OCI-LY3 (cell line): Measurements from ENCODE around the gene EHHADH.
A peak's percentile ranks its signal among the peaks of the same experiment; 100 is the strongest.

Source experiments
- H2AFZ ChIP-seq: fragments of 200-600, 300-600 bp; shearing (Covaris generic); 2 replicates; pipeline ENCODE4 v1.6.0; 2014; ENCODE audit warnings: antibody characterized with exemption, low read depth, low read length
- H3K27ac ChIP-seq: fragments of 200-600, 300-600 bp; sonication (generic); 2 replicates; pipeline ENCODE4 v1.5.1; 2014; ENCODE audit warnings: mild to moderate bottlenecking, low read length, moderate library complexity, mixed read lengths
- H3K27me3 ChIP-seq: fragments of 200-600, 300-600 bp; sonication (generic); 2 replicates; pipeline ENCODE4 v1.6.1; 2014; ENCODE audit warnings: low read depth, low read length, mixed read lengths
- H3K36me3 ChIP-seq: fragments of 200-600, 300-600 bp; sonication (generic); replicated peaks from 2 replicates; pipeline ENCODE3; 2014; ENCODE audit warnings: low read depth, low read length, mixed read lengths
- H3K4me1 ChIP-seq: fragments of 300-600, 200-600 bp; sonication (generic); 2 replicates; pipeline ENCODE4 v1.6.1; 2014; ENCODE audit warnings: low read length, mixed read lengths
- H3K4me2 ChIP-seq: fragments of 200-600, 300-600 bp; sonication (generic); 2 replicates; pipeline ENCODE4 v1.6.1; 2014; ENCODE audit warnings: low read length, mixed read lengths
- H3K4me3 ChIP-seq: fragments of 300-600, 200-600 bp; sonication (generic); 2 replicates; pipeline ENCODE4 v1.5.1; 2014; ENCODE audit warnings: antibody characterized with exemption, mild to moderate bottlenecking, low read length, moderate library complexity
- H3K79me2 ChIP-seq: fragments of 300-600, 200-600 bp; shearing (Covaris generic); 2 replicates; pipeline ENCODE4 v1.6.1; 2014; ENCODE audit warnings: mild to moderate bottlenecking, low read length, mixed read lengths
- H3K9ac ChIP-seq: fragments of 300-600, 200-600 bp; shearing (Covaris generic); 2 replicates; pipeline ENCODE4 v1.6.0; 2014; ENCODE audit warnings: mild to moderate bottlenecking, low read length, moderate library complexity
- H3K9me3 ChIP-seq: fragments of 200-600, 300-600 bp; shearing (Covaris generic); 2 replicates; pipeline ENCODE4 v1.6.1; 2014; ENCODE audit warnings: low read length, mixed read lengths; ENCODE audit not compliant: insufficient read depth
- H4K20me1 ChIP-seq: fragments of 200-600, 300-600 bp; sonication (generic); 2 replicates; pipeline ENCODE4 v1.6.1; 2016; ENCODE audit warnings: low read length, mixed read lengths; ENCODE audit not compliant: insufficient read depth
- CTCF ChIP-seq: fragments of 200-600, 300-600 bp; sonication (generic); IDR thresholded peaks from 2 replicates; pipeline ENCODE4 v1.5.1; 2014; ENCODE audit warnings: antibody characterized with exemption, low read length, low read depth
- EZH2phosphoT487 ChIP-seq: fragments of 200-600 bp; shearing (Covaris generic); IDR thresholded peaks from 2 replicates; pipeline ENCODE4 v1.6.1; 2018; ENCODE audit warnings: antibody characterized with exemption, mixed run types, low read depth

Gene EHHADH

GRCh38 chr3:185205865-185206264, 48.0 kb downstream of the EHHADH start:
- H3K36me3 ChIP-seq = no peaks in the 10 kb centered on the region
- H3K27me3 ChIP-seq = peaks cover 12% of the 10 kb centered on the region
- H3K4me3 ChIP-seq = no peak overlapping the region
- H3K27ac ChIP-seq = no peak overlapping the region
- no peaks in the 10 kb centered on the region for H4K20me1 ChIP-seq
- H3K9ac ChIP-seq = no peak overlapping the region
- H3K4me2 ChIP-seq = no peak overlapping the region
- H3K79me2 ChIP-seq = no peaks in the 10 kb centered on the region
- no peak overlapping the region for H2AFZ ChIP-seq
- TF ChIP-seq CTCF = no peak
- no peaks in the 10 kb centered on the region for H3K9me3 ChIP-seq
- peaks cover 19% of the 10 kb centered on the region for H3K4me1 ChIP-seq

GRCh38 chr3:185204894-185205293, 49.0 kb downstream of the EHHADH start:
- H3K4me3 ChIP-seq = no peak overlapping the region
- no peaks in the 10 kb centered on the region for H4K20me1 ChIP-seq
- H3K9me3 ChIP-seq = no peaks in the 10 kb centered on the region
- no peaks in the 10 kb centered on the region for H3K36me3 ChIP-seq
- H3K79me2 ChIP-seq = no peaks in the 10 kb centered on the region
- H3K4me1 ChIP-seq = peaks cover 19% of the 10 kb centered on the region
- no peak overlapping the region for H2AFZ ChIP-seq
- no peak overlapping the region for H3K9ac ChIP-seq
- H3K4me2 ChIP-seq = no peak overlapping the region
- H3K27me3 ChIP-seq = peaks cover 12% of the 10 kb centered on the region
- TF ChIP-seq CTCF = no peak
- TF ChIP-seq EZH2phosphoT487 = no peak
- no peak overlapping the region for H3K27ac ChIP-seq

GRCh38 chr3:185200639-185201038, 53.2 kb downstream of the EHHADH start:
- Histone ChIP-seq H3K79me2 (no peaks in the 10 kb centered on the region), H3K9me3 (no peaks in the 10 kb centered on the region), H3K36me3 (no peaks in the 10 kb centered on the region), H3K4me1 (no peaks in the 10 kb centered on the region), H3K27ac (no peak overlapping the region), H3K4me3 (no peak overlapping the region), H3K27me3 (peaks cover 4% of the 10 kb centered on the region), H3K4me2 (no peak overlapping the region), H2AFZ (no peak overlapping the region), H4K20me1 (no peaks in the 10 kb centered on the region), H3K9ac (no peak overlapping the region)
- TF ChIP-seq EZH2phosphoT487 = no peak
- no peak for TF ChIP-seq CTCF

GRCh38 chr3:185199671-185200070, 54.2 kb downstream of the EHHADH start:
- no peaks in the 10 kb centered on the region for H4K20me1 ChIP-seq
- H3K27ac ChIP-seq = no peak overlapping the region
- no peak overlapping the region for H3K9ac ChIP-seq
- H3K4me2 ChIP-seq = no peak overlapping the region
- no peaks in the 10 kb centered on the region for H3K27me3 ChIP-seq
- no peaks in the 10 kb centered on the region for H3K9me3 ChIP-seq
- H3K4me1 ChIP-seq = no peaks in the 10 kb centered on the region
- no peaks in the 10 kb centered on the region for H3K79me2 ChIP-seq
- no peaks in the 10 kb centered on the region for H3K36me3 ChIP-seq
- TF ChIP-seq CTCF (peak; percentile 12; the same call in 1 of the 2 replicates), EZH2phosphoT487 (no peak)
- no peak overlapping the region for H3K4me3 ChIP-seq
- H2AFZ ChIP-seq = no peak overlapping the region
